ENCODE results near the gene CFAP119. TPM values are rescaled to one million over a fixed set of nuclear protein-coding genes. Genes with fewer than 3 reads are reported as not detected.

The CFAP119 gene
- total RNA-seq, 4 donors from 2014 or later: 3.7 to 12.6 (median 8.2) TPM

- Histone ChIP-seq H3K9me3 (no peaks in the 10 kb centered on the region), H3K4me1 (peaks cover 0 to 46% (median 11%) of the 10 kb centered on the region in 4 donors), H3K27me3 (no peaks in the 10 kb centered on the region), H3K27ac (no peak overlapping the region), H3K36me3 (peaks cover 0 to 47% (median 13%) of the 10 kb centered on the region in 3 donors), H3K4me3 (no peak overlapping the region)
- no peak for DNase-seq (ENCODE audit: low spot score in 2 of 2)
- WGBS, 2 donors: 80 to 89% methylated on average over 18 of the region's 18 CpGs
- TF ChIP-seq EP300 (IDR thresholded peaks at IDR 0.05) (no peak), CTCF (IDR thresholded peaks at IDR 0.05) (no peak), POLR2A (IDR thresholded peaks at IDR 0.05) (no peak)
These were observed 22.4 kb upstream of the CFAP119 start for GRCh38 chr16:30784215-30784614.

DNA sequence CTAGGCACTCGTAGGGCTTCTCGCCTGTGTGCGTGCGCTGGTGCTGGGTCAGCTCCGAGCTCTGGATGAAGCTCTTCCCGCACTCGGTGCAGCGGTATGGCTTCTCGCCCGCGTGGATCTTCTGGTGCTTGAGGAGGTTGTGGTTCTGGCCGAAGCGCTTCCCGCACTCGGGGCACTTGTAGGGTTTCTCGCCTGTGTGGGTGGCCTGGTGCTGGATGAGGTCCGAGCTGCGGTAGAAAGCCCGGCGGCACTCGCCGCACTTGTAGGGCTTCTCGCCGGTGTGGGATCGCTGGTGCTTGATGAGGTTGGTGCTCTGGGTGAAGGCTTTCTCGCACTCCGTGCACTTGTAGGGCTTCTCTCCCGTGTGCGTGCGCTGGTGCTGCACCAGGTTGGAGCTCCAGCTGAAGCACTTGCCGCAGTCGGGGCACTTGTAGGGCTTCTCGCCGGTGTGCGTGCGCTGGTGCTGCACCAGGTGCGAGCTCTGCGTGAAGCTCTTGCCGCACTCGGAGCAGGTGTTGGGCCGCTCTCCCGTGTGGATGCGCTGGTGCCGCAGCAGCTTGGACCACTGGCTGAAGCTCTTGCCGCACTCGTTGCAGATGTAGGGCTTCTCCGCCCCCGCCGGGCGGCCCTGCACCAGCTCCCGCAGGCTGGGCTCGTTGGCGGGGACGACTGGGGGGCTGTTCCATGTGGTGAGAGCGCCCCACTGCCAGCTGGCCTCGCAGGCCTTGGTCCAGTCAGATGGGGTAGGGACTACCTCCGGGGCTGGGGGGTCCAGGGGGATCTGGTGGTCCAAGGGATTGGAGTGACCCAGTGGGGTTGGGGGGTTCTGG is 21.6 kb upstream of the CFAP119 start:
- no peak overlapping the region for H3K4me3 ChIP-seq
- H3K4me1 ChIP-seq: peaks cover 0 to 53% (median 11%) of the 10 kb centered on the region in 4 donors
- H3K9me3 ChIP-seq: no peaks in the 10 kb centered on the region
- H3K27ac ChIP-seq: no peak overlapping the region
- no peak for DNase-seq (ENCODE audit: low spot score in 2 of 2)
- no peak for TF ChIP-seq EP300 (IDR thresholded peaks at IDR 0.05)
- TF ChIP-seq CTCF (IDR thresholded peaks at IDR 0.05): no peak
- TF ChIP-seq POLR2A (IDR thresholded peaks at IDR 0.05): no peak
- H3K36me3 ChIP-seq: peaks cover 0 to 47% (median 13%) of the 10 kb centered on the region in 3 donors
- 93 to 97% methylated on average over 36 to 49 of the region's 57 CpGs for WGBS, 2 donors
- no peaks in the 10 kb centered on the region for H3K27me3 ChIP-seq

- no peak for DNase-seq (ENCODE audit: low spot score in 2 of 2)
- Histone ChIP-seq H3K27me3 (no peaks in the 10 kb centered on the region), H3K4me3 (no peak overlapping the region), H3K4me1 (peaks cover 0 to 53% (median 11%) of the 10 kb centered on the region in 4 donors), H3K36me3 (peaks cover 0 to 47% (median 13%) of the 10 kb centered on the region in 3 donors), H3K9me3 (no peaks in the 10 kb centered on the region), H3K27ac (no peak overlapping the region)
- no peak for TF ChIP-seq EP300 (IDR thresholded peaks at IDR 0.05)
- TF ChIP-seq POLR2A (IDR thresholded peaks at IDR 0.05): no peak
- TF ChIP-seq CTCF (IDR thresholded peaks at IDR 0.05): no peak
- 94% methylated on average over 45 to 61 of the region's 63 CpGs for WGBS, 2 donors
These were observed 20.8 kb upstream of the CFAP119 start for GRCh38 chr16:30782486-30783279.

GRCh38 chr16:30780549-30780948 is 18.7 kb upstream of the CFAP119 start:
- peak overlapping the region in 1 of 4 donors; percentile 75 for H3K27ac ChIP-seq
- peaks cover 0 to 47% (median 13%) of the 10 kb centered on the region in 3 donors for H3K36me3 ChIP-seq
- TF ChIP-seq POLR2A (IDR thresholded peaks at IDR 0.05): no peak
- no peak for TF ChIP-seq CTCF (IDR thresholded peaks at IDR 0.05)
- TF ChIP-seq EP300 (IDR thresholded peaks at IDR 0.05): no peak
- H3K9me3 ChIP-seq: no peaks in the 10 kb centered on the region
- no peak for DNase-seq (ENCODE audit: low spot score in 2 of 2)
- 67 to 79% methylated on average over 4 of the region's 4 CpGs for WGBS, 2 donors
- no peak overlapping the region for H3K4me3 ChIP-seq
- no peaks in the 10 kb centered on the region for H3K27me3 ChIP-seq
- H3K4me1 ChIP-seq: peaks cover 0 to 59% (median 9%) of the 10 kb centered on the region in 4 donors

Data from tibial nerve (tissue), 4 donors.